Gastroesophageal sphincter (tissue), 3 donors: ENCODE results near the gene PANX2.

ENCODE experiments used
- CTCF ChIP-seq, 4 experiments: fragments of 200-600 bp in 2 of 4; fragments of 450-650 bp in 2 of 4; sonication (generic) in 1 of 4; IDR thresholded peaks; one replicate each; pipeline ENCODE4 v1.5.1; 2017 to 2019; ENCODE audit warnings: antibody characterized with exemption in 4 of 4, mild to moderate bottlenecking in 2 of 4, moderate library complexity in 2 of 4
- POLR2A ChIP-seq, 2 donors: fragments of 450-650 bp; IDR thresholded peaks; one replicate each; pipeline ENCODE4 v1.6.1; 2017; ENCODE audit warnings: antibody characterized with exemption in 2 of 2, mild to moderate bottlenecking in 2 of 2, moderate library complexity in 1 of 2

- TF ChIP-seq POLR2A (IDR thresholded peaks at IDR 0.05) (no peak), CTCF (IDR thresholded peaks at IDR 0.05) (no peak)
Observed at GRCh38 chr22:50182176-50183081, 11.9 kb downstream of the PANX2 start.
